GM20000 (cell line): ENCODE data around the gene CDHR3.

Experiments
- DNase-seq: peaks from one replicate; pipeline ENCODE4 v3.0.0; 2012; ENCODE audit warnings: low spot score
- TF ChIP-seq, protein P1 (sequence below): IDR thresholded peaks from 2 replicates; pipeline ENCODE4 v1.5.1; 2012; ENCODE audit warnings: mild to moderate bottlenecking, control low read depth; ENCODE audit errors: extremely low read depth, missing control alignments

Gene CDHR3

DNA sequence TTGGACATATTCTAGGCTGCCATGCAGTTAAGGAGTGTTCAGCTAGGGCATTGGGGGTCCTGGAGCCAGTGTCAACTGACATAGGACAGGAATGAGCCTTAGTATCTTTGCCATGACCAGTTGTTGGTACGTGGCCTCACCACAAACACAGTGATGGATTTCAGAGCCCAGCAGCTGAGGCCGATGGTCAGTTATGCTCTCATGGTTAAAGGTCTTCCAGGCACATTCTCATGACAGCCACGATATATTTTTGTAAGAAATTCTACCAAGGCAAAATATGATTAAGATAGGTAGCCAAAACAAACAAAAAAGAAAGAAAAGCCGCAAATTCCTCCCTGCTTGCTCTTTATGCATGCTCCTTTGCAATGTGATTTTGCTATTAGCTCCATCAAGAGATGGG, 47.8 kb downstream of the CDHR3 start:
- TF ChIP-seq, protein P1, sequence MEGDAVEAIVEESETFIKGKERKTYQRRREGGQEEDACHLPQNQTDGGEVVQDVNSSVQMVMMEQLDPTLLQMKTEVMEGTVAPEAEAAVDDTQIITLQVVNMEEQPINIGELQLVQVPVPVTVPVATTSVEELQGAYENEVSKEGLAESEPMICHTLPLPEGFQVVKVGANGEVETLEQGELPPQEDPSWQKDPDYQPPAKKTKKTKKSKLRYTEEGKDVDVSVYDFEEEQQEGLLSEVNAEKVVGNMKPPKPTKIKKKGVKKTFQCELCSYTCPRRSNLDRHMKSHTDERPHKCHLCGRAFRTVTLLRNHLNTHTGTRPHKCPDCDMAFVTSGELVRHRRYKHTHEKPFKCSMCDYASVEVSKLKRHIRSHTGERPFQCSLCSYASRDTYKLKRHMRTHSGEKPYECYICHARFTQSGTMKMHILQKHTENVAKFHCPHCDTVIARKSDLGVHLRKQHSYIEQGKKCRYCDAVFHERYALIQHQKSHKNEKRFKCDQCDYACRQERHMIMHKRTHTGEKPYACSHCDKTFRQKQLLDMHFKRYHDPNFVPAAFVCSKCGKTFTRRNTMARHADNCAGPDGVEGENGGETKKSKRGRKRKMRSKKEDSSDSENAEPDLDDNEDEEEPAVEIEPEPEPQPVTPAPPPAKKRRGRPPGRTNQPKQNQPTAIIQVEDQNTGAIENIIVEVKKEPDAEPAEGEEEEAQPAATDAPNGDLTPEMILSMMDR = no peak
- no peak for DNase-seq

DNA sequence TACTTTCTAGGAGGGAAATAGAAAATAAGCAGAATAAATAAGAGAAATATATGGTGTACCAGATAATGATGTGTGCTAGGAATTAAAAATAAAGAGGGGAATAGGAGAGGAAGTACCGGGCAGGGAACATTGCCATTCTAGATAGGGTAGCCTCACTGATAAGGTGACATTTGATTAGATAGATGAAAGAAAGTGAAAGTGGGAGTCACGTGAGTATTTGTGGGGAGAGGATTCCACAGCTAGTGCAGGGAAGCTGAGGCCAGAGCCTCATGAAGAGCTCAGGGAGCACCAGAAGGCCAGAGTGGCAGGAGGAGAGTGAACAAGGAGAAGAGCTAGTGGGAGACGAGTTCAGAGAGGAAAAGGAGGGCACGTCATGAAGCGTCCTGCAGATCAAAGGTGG, 49.1 kb downstream of the CDHR3 start:
- DNase-seq = no peak
- TF ChIP-seq, protein P1 = no peak

DNA sequence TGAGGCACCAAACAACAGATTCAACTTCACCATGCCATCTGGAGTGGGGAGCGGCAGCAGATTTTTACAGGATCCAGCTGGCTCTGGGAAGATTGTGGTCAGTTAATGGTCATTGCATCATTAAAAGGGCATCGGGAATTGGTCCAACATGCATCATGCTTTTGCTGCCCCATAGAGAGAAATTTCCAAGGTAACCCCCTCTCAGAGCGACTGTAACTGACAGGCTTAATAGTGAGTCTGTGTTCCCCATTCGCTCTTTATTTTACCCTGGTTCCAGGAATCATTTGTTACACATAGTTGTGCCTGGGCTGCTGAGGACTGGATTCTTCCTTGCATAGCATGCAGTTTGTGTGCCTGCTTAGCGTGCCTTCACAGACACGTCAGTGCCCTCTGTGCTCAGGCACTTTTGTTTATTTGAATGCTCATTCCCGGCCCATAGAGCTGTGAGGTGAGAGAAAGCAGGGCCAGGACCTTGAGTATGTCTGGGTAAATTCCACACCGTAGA, 49.9 kb downstream of the CDHR3 start:
- TF ChIP-seq, protein P1 = no peak

DNA sequence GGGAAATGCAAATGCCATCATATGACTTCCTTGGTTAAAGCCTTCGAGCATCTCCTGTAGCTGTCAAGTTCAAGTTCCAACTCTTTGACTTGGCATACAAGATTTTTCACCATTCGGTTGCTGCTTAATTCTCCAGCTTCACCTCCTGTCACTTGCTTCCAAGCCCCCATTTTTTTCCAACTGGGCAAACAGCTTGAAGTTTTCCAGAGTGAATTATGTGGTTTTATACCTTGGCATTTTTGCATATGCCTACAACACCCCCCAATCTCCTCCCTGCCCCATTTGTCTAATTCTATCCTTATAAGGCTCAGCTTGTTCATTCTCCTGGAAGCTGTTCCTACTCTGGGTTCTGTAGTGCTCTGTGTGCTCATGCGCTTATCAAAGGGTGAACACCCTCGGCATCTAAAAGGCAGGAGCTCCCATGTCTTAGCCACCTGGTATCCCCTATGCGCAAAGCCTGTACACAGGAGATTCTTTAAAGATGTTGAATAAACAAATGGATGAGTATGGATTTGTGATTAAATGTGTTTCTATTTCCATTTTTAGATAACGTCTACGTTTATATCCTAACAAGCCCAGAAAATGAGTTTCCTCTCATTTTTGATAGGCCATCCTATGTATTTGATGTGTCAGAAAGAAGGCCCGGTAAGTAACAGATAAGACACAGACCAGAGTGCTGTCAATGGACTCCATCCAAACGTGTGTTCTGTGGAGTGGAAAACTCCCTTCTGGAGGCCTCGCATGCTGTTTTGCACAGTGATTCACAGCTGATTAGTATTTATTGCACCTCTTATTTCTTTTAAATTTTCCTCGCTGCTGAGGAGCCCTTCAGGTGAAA, 52.5 kb downstream of the CDHR3 start:
- TF ChIP-seq, protein P1 = no peak
- no peak for DNase-seq

More for the DNA sequence above, 49.9 kb downstream of the CDHR3 start:
- no peak for DNase-seq

DNA sequence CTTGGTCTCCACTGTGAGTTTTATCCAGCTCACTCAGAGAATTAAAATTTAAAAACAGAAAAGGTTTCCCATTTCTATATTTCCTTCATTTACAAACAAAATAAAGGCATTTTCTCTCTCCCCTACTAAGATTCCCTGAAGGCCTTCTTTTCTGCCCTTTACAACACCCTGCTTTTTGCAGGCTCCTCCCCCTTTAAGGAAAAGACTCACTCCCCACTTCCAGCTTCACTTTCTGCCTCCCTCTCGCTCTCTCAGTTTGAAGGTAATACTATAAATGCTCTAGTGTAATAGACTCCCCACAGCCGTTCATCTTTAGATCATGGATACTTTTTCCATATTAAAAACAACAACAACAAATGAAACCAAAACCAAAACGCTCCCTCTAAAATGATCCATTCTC, 53.3 kb downstream of the CDHR3 start:
- TF ChIP-seq, protein P1 = no peak
- DNase-seq = no peak

GRCh38 chr7:106017657-106018056, 54.6 kb downstream of the CDHR3 start:
- TF ChIP-seq, protein P1 = no peak
- DNase-seq = no peak

- no peak for DNase-seq
- TF ChIP-seq, protein P1 = no peak
These were observed 55.8 kb downstream of the CDHR3 start for GRCh38 chr7:106018566-106019469.
